ENCODE data around the gene LRRC2. TPM values are rescaled to one million over a fixed set of nuclear protein-coding genes. Genes with fewer than 3 reads are reported as not detected.

LRRC2 gene
- not detected in 5 replicates for total RNA-seq (2022; extraction: Qiagen RNA extraction; ENCODE audit: low read depth)

DNA sequence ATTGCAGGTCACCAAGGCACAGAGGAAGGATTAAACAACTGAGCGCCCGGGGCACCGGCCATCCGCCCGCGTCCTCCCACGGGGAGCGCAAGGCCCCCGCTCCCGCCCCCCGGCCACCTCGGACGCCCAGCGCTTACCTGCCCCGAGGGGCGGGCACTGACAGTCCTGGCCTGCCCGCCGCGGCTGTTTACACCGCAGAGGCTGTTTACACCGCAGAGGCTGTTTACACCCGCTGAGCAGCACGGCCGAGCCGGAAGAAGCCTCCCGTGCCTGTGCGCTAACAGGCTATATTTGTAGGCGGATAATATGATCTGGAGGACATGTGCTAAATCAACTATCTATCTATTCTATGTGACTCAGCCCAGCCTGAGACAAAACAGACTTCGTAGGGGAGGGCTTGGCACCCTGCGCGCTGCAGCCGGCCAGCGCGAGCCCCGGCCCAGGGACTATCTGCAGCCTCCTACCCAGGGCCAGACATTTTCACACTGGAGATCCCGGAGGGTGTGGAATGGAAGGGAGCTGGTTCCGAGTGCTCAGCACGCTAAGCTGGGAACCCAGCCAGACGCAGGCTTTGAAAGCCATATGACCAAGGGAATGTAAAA, at the start of gene LRRC2:
Gene LRRC2 (minus strand): TSS at position 263 of the 602 bp plus-strand sequence. CDS start 14,711 bp downstream, outside the sequence.

DNA sequence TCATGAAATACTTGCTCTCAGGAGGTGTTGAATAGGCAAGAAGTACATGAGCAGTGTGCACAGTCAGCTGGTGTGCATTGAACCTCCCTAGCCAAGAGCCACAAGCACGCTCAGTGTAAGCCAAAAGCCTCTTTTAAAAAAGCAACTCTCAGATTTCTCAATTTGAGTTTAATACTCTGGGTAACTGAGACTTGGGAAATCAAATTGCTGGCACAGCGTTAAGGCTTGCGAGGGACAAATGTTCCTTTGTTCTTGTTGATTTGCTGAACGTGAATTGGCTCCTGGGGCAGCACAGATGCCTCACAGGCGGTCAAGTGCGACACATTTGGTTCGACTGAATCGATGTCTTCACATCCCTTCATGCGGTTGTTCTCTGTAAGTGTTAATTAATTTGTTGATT, 46.2 kb upstream of the LRRC2 start, which contains the start of gene FAM240A:
Gene FAM240A (plus strand): TSS at position 202 of the 400 bp plus-strand sequence. CDS start 159 bp downstream, at position 361.

DNA sequence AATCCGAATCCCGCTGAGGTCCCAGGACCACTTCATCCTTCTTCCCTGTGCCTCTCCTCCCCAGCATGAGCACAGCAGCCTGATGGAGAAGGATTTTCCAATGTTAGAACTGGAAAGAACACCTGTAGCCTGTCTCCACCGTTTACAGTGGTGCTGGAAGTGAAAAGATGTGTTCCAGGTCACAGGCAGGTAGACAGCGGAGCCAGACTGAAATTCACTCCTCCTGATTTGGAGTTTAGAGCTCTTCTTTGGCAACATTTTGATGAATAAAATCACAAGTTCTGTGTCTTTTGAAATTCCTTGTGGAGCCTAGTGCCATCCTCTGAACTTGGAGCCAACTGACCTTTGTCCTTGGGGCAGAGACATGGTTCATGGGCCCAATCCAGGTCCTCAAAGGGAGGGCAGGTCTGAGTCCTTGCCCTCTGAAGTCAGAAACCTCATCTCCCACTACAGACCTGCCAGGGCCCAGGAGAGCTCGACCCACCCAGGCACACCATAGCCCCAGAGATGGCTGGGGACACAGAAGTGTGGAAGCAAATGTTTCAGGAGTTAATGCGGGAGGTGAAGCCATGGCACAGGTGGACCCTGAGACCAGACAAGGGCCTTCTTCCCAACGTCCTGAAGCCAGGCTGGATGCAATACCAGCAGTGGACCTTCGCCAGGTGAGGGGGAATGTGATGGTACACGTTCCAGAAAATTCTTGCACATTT, 68.4 kb downstream of the LRRC2 start, which contains the start of gene RTP3:
Gene RTP3 (plus strand): TSS at position 421 of the 710 bp plus-strand sequence. CDS start 87 bp downstream, at position 508.

Other genes with a start within 250 kb of the LRRC2 start
- not detected in 5 replicates for gene CCR2, start 212.2 kb downstream of the LRRC2 start, total RNA-seq (2022; extraction: Qiagen RNA extraction; ENCODE audit: low read depth)
- not detected in 5 replicates for gene CCR5, start 195.4 kb downstream of the LRRC2 start, total RNA-seq (2022; extraction: Qiagen RNA extraction; ENCODE audit: low read depth)
- 0.12 to 0.43 TPM (median 0.23 TPM) in 4 of 5 replicates, not detected in the other for gene CCRL2, start 159.0 kb downstream of the LRRC2 start, total RNA-seq (2022; extraction: Qiagen RNA extraction; ENCODE audit: low read depth)
- not detected in 5 replicates for gene LTF, start 101.4 kb downstream of the LRRC2 start, total RNA-seq (2022; extraction: Qiagen RNA extraction; ENCODE audit: low read depth)
- not detected in 5 replicates for gene RTP3, start 68.3 kb downstream of the LRRC2 start, total RNA-seq (2022; extraction: Qiagen RNA extraction; ENCODE audit: low read depth)
- not detected in 5 replicates for gene FAM240A, start 46.2 kb upstream of the LRRC2 start, total RNA-seq (2022; extraction: Qiagen RNA extraction; ENCODE audit: low read depth)
- gene ALS2CL, start 127.4 kb upstream of the LRRC2 start, total RNA-seq (2022; extraction: Qiagen RNA extraction; ENCODE audit: low read depth) = 4.5 to 7.8 TPM (median 6.3 TPM) in 5 replicates
- 0.13 to 0.24 TPM (median 0.18 TPM) in 4 of 5 replicates, not detected in the other for gene TMIE, start 135.1 kb upstream of the LRRC2 start, total RNA-seq (2022; extraction: Qiagen RNA extraction; ENCODE audit: low read depth)
- gene PRSS50, start 151.6 kb upstream of the LRRC2 start, total RNA-seq (2022; extraction: Qiagen RNA extraction; ENCODE audit: low read depth) = not detected in 5 replicates

Measured in A549 treated with RU486 at 1 μM for 4 hours (cell line).